HCT116 (cell line): Measurements from ENCODE around the gene TBC1D4. TPM values are rescaled to one million over a fixed set of nuclear protein-coding genes. Genes with fewer than 3 reads are reported as not detected.
"Not testable (repeated sequence)": the region's sequence is repeated elsewhere in the genome, so short reads cannot be mapped to it uniquely, and the experiment has no call there.

Source experiments
- ATAC-seq: fragments of 200-7000 bp; cut with Tn5 transposase; 2 replicates; pipeline ENCODE4 v1.9.1; 2020; ENCODE audit warnings: mild to moderate bottlenecking, moderate library complexity
- BruUV-seq: library from RNA; stranded (reverse); fragments of 400-500 nt; replicated peaks from 2 replicates; lab custom pipeline; 2021; lab: Mats Ljungman, UMichigan
- CTCF ChIA-PET: fragments of 300-600 bp; sonication (Branson Sonifier 250); formaldehyde crosslinking; loops from one replicate; lab custom pipeline; 2021; ENCODE audit warnings: antibody characterized with exemption; lab: Charles Lee
- POLR2A ChIA-PET: fragments of 300-600, 350-600 bp; sonication (Branson Sonifier 250); formaldehyde crosslinking; loops from one replicate; lab custom pipeline; 2021; ENCODE audit warnings: antibody characterized with exemption; lab: Charles Lee
- RAD21 ChIA-PET, 2 experiments: fragments of 300-600 bp; sonication (Branson Sonifier 250); formaldehyde crosslinking; loops; one replicate each; lab custom pipeline; 2023; ENCODE audit warnings: low total read pairs in 2 of 2; ENCODE audit not compliant: uncharacterized antibody in 2 of 2, unreplicated experiment in 2 of 2, low non-redundant PET in 1 of 2; lab: Charles Lee
- DNase-seq: peaks from one replicate; pipeline ENCODE4 v3.0.0-alpha.2; 2010; ENCODE audit warnings: low read depth, low spot score
- H2AFZ ChIP-seq: fragments of 200-600 bp; shearing (Covaris generic), sonication (generic); 2 replicates; pipeline ENCODE4 v1.6.1; 2017; ENCODE audit warnings: low read depth, mixed run types, mixed read lengths, antibody characterized with exemption, low read length; ENCODE audit not compliant: poor library complexity, severe bottlenecking
- H3K27ac ChIP-seq: 2 replicates; pipeline ENCODE4 v1.5.1; 2012; ENCODE audit warnings: low read depth, low read length
- H3K27me3 ChIP-seq: fragments of 200-600 bp; sonication (generic); 2 replicates; pipeline ENCODE4 v1.6.1; 2016; ENCODE audit warnings: mixed run types, low read length, mixed read lengths; ENCODE audit not compliant: insufficient read depth
- H3K36me3 ChIP-seq, 2 experiments: fragments of 200-500 bp in 1 of 2; fragments of 200-600 bp in 1 of 2; sonication (Bioruptor generic) in 1 of 2; sonication (generic) in 1 of 2; 2 replicates each; pipeline versions ENCODE4 v1.5.1 to v1.6.1; 2014 to 2016; ENCODE audit warnings: low read length in 2 of 2, inconsistent platforms in 1 of 2, mixed read lengths in 1 of 2, mixed run types in 1 of 2; ENCODE audit not compliant: insufficient read depth in 2 of 2, control insufficient read depth in 1 of 2
- H3K4me1 ChIP-seq, 2 experiments: fragments of 200-600 bp in 1 of 2; sonication (generic) in 1 of 2; 2 replicates each; pipeline versions ENCODE4 v1.5.1 to v1.6.1; 2012 to 2017; ENCODE audit warnings: low read length in 2 of 2, inconsistent platforms in 1 of 2, mild to moderate bottlenecking in 1 of 2, mixed read lengths in 1 of 2, mixed run types in 1 of 2, moderate library complexity in 1 of 2; ENCODE audit not compliant: insufficient read depth in 2 of 2, control insufficient read depth in 1 of 2
- H3K4me2 ChIP-seq: fragments of 200-600 bp; sonication (generic); 2 replicates; pipeline ENCODE4 v1.6.1; 2017; ENCODE audit warnings: mixed run types, low read length, mixed read lengths
- H3K4me3 ChIP-seq, 2 experiments: fragments of 200-600 bp in 1 of 2; sonication (generic) in 1 of 2; replicated peaks in 1 of 2; 2 replicates each; pipeline ENCODE4 v1.5.1; 2011 to 2016; ENCODE audit warnings: low read length in 2 of 2, control low read depth in 1 of 2, low read depth in 1 of 2, mild to moderate bottlenecking in 1 of 2, mixed read lengths in 1 of 2, mixed run types in 1 of 2
- H3K79me2 ChIP-seq: fragments of 200-600 bp; sonication (generic); 2 replicates; pipeline ENCODE4 v1.6.1; 2017; ENCODE audit warnings: mild to moderate bottlenecking, mixed run types, low read length, moderate library complexity, mixed read lengths; ENCODE audit not compliant: insufficient read depth
- H3K9ac ChIP-seq: fragments of 200-600 bp; sonication (generic); 2 replicates; pipeline ENCODE4 v1.6.1; 2016; ENCODE audit warnings: low read length, mixed read lengths
- H3K9me2 ChIP-seq: fragments of 200-600 bp; sonication (generic), shearing (Covaris generic); 2 replicates; pipeline ENCODE4 v1.6.1; 2017; ENCODE audit warnings: mixed run types, mild to moderate bottlenecking, moderate library complexity; ENCODE audit not compliant: insufficient read depth
- H3K9me3 ChIP-seq, 2 experiments: fragments of 200-500 bp in 1 of 2; fragments of 200-600 bp in 1 of 2; sonication (Bioruptor generic) in 1 of 2; sonication (generic) in 1 of 2; 2 replicates each; pipeline ENCODE4 v1.6.1; 2014 to 2017; ENCODE audit warnings: low read length in 2 of 2, mixed read lengths in 2 of 2, inconsistent platforms in 1 of 2, low read depth in 1 of 2, mild to moderate bottlenecking in 1 of 2, mixed run types in 1 of 2, moderate library complexity in 1 of 2; ENCODE audit not compliant: control insufficient read depth in 1 of 2, insufficient read depth in 1 of 2
- H4K20me1 ChIP-seq: fragments of 200-600 bp; sonication (generic), shearing (Covaris generic); 2 replicates; pipeline ENCODE4 v1.6.1; 2017; ENCODE audit warnings: mixed run types, mild to moderate bottlenecking, moderate library complexity; ENCODE audit not compliant: insufficient read depth
- CEBPB ChIP-seq: IDR thresholded peaks from 2 replicates; pipeline ENCODE4 v1.6.1; 2012; ENCODE audit warnings: low read depth
- EGR1 ChIP-seq: IDR thresholded peaks from 2 replicates; pipeline ENCODE4 v1.6.1; 2012; ENCODE audit warnings: low read depth
- EZH2phosphoT487 ChIP-seq: fragments of 200-600 bp; IDR thresholded peaks from 2 replicates; pipeline ENCODE4 v1.6.1; 2018; ENCODE audit warnings: antibody characterized with exemption, borderline replicate concordance
- POLR2A ChIP-seq: IDR thresholded peaks from 2 replicates; pipeline ENCODE4 v1.7.0; 2011; ENCODE audit warnings: borderline replicate concordance; ENCODE audit not compliant: insufficient read depth, insufficient read length; ENCODE audit errors: extremely low read depth
- SP1 ChIP-seq: IDR thresholded peaks from 2 replicates; pipeline ENCODE4 v1.6.1; 2012; ENCODE audit warnings: low read depth
- YY1 ChIP-seq: IDR thresholded peaks from 2 replicates; pipeline ENCODE4 v1.6.1; 2011; ENCODE audit warnings: low read length, low read depth, moderate library complexity, mild to moderate bottlenecking; ENCODE audit not compliant: insufficient replicate concordance; ENCODE audit errors: extremely low read depth
- ZFX ChIP-seq: fragments of 450-650 bp; IDR thresholded peaks from 2 replicates; pipeline ENCODE4 v1.6.1; 2017
- intact Hi-C: fragments of 100-400 bp; cut with micrococcal nuclease; formaldehyde crosslinking; loops from 2 replicates; pipeline ENCODE4 v1.10.0; 2022
- total RNA-seq: library from RNA; stranded (reverse); gene quantifications from one replicate; pipeline ENCODE4 v1.2.1, GENCODE V29; 2021; ENCODE audit not compliant: unreplicated experiment
- TF ChIP-seq, protein P1 (sequence below), 3 experiments: fragments of 200-600 bp in 1 of 3; sonication (generic) in 1 of 3; IDR thresholded peaks in 2 of 3; conservative IDR thresholded peaks in 1 of 3; 2 replicates each; pipeline ENCODE4 v1.5.1; 2012 to 2017; ENCODE audit warnings: low read depth in 2 of 3, low read length in 2 of 3, antibody characterized with exemption in 1 of 3, borderline replicate concordance in 1 of 3, control low read depth in 1 of 3, mild to moderate bottlenecking in 1 of 3, mixed read lengths in 1 of 3, mixed run types in 1 of 3, moderate library complexity in 1 of 3; ENCODE audit not compliant: insufficient read depth in 1 of 3

TBC1D4 gene
- total RNA-seq, 1 experiment from 2014 or later = 24.6 TPM

DNA sequence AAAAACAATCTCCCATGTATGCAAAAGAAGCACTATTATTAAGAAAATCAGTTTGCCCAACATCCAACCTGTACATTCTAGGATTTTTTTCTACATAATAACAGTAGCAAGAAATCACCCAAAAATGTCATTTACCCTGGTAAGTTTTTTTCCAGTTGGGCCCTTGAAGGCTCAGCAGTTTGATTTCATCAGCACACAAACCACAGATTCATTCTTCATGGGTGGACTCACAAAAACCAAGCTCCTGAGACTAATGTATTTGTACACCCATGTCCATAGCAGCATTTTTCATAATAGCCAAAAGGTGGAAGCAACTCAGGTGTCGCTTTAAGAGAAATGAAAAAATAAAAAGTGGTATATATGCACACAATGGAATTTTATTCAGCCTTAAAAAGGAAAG, 210.1 kb downstream of the TBC1D4 start:
- H3K36me3 ChIP-seq = no peaks in the 10 kb centered on the region
- H3K9me3 ChIP-seq = no peaks in the 10 kb centered on the region
- H3K79me2 ChIP-seq = no peaks in the 10 kb centered on the region
- TF ChIP-seq YY1 (no peak), SP1 (no peak), ZFX (no peak), CEBPB (no peak), EZH2phosphoT487 (no peak), POLR2A (no peak), EGR1 (no peak)
- TF ChIP-seq, protein P1, sequence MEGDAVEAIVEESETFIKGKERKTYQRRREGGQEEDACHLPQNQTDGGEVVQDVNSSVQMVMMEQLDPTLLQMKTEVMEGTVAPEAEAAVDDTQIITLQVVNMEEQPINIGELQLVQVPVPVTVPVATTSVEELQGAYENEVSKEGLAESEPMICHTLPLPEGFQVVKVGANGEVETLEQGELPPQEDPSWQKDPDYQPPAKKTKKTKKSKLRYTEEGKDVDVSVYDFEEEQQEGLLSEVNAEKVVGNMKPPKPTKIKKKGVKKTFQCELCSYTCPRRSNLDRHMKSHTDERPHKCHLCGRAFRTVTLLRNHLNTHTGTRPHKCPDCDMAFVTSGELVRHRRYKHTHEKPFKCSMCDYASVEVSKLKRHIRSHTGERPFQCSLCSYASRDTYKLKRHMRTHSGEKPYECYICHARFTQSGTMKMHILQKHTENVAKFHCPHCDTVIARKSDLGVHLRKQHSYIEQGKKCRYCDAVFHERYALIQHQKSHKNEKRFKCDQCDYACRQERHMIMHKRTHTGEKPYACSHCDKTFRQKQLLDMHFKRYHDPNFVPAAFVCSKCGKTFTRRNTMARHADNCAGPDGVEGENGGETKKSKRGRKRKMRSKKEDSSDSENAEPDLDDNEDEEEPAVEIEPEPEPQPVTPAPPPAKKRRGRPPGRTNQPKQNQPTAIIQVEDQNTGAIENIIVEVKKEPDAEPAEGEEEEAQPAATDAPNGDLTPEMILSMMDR (IDR thresholded peaks at IDR 0.05 in 2 of 3, conservative IDR thresholded peaks at IDR 0.05 in 1 of 3; ENCODE audit: borderline replicate concordance in 1 of 3, insufficient read depth in 1 of 3, low read depth in 2 of 3, low read length in 2 of 3) = no peak
- TF ChIP-seq, all 23 proteins: peak for 0
- RAD21 ChIA-PET = no interaction called here
- BruUV-seq = no TSS peak
- Histone ChIP-seq H3K4me2 (no peak overlapping the region), H2AFZ (no peak overlapping the region), H3K27me3 (no peaks in the 10 kb centered on the region), H3K4me3 (no peak overlapping the region), H3K9me2 (no peaks in the 10 kb centered on the region), H4K20me1 (no peaks in the 10 kb centered on the region), H3K27ac (no peak overlapping the region), H3K9ac (no peak overlapping the region), H3K4me1 (no peaks in the 10 kb centered on the region)
- CTCF ChIA-PET = no interaction called here
- DNase-seq (no peak), ATAC-seq (no peak)
- POLR2A ChIA-PET = no interaction called here
- intact Hi-C loops = no loop called here

DNA sequence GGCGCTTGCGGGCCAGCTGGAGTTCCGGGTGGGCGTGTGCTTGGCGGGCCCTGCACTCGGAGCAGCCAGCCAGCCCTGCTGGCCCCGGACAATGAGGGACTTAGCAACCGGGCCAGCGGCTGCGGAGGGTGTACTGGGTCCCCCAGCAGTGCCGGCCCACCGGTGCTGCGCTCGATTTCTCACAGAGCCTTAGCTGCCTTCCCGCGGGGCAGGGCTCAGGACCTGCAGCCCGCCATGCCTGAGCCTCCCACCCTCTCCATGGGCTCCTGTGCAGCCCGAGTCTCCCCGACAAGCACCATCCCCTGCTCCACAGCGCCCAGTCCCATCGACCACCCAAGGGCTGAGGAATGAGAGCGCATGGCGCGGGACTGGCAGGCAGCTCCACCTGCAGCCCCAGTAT, 213.5 kb downstream of the TBC1D4 start:
- H3K27ac ChIP-seq, ATAC-seq, H4K20me1 ChIP-seq, intact Hi-C loops, DNase-seq, H3K4me1 ChIP-seq, H3K9me3 ChIP-seq, H3K9me2 ChIP-seq, CTCF ChIA-PET, BruUV-seq, H3K36me3 ChIP-seq, H3K79me2 ChIP-seq, POLR2A ChIA-PET, H3K4me3 ChIP-seq, RAD21 ChIA-PET, H2AFZ ChIP-seq, H3K9ac ChIP-seq, H3K27me3 ChIP-seq, H3K4me2 ChIP-seq: not testable (repeated sequence)
